HG03135 (cell line): Measurements from ENCODE around the gene LGALS9C.
"Not testable (repeated sequence)": the region's sequence is repeated elsewhere in the genome, so short reads cannot be mapped to it uniquely, and the experiment has no call there.

Experiments used
- ATAC-seq: cut with Tn5 transposase; IDR thresholded peaks from one replicate; pipeline ENCODE4 v1.9.1; 2021; ENCODE audit warnings: mild to moderate bottlenecking, moderate library complexity; ENCODE audit not compliant: unreplicated experiment

The LGALS9C gene

DNA sequence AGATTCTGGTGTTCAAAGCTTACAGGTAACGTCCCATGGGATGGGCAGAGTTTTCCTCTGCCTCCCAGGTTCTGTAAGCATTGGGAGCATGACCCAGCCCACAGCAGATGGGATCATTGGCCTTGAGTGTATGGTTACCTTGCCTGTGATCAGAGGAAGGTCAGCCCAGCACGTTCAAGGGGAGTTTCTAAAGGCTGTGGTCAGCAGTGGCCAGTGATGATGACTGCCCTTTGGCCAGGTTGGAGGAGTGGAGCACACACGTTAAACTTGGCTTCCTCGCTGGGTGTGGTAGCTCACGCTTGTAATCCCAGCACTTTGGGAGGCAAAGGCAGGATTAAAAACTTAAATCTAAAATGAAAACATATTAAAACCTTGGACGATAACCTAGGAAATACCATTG, 51.8 kb downstream of the LGALS9C start:
- not testable (repeated sequence) for ATAC-seq

DNA sequence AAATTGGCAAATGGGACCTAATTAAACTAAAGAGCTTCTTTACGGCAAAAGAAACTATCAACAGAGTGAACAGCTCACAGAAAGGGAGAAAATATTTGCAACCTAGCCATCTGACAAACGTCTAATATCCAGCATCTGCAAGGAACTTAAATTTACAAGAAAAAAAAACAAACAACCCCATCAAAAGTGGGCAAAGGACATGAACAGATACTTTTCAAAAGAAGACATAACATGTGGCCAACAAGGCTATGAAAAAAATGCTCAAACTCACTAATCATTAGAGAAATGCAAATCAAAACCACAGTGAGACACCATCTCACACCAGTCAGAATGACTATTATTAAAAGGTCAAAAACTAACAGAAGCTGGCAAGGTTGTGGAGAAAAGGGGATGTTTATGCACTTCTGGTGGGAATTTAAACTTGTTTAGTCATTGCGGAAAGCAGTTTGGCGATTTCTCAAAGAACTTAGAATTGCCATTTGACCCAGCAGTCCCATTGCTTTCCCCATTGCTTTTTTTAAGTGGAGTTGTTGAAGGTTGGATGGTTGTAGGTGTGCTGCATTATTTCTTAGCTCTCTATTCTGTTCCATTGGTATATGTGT, 52.4 kb downstream of the LGALS9C start:
- not testable (repeated sequence) for ATAC-seq

DNA sequence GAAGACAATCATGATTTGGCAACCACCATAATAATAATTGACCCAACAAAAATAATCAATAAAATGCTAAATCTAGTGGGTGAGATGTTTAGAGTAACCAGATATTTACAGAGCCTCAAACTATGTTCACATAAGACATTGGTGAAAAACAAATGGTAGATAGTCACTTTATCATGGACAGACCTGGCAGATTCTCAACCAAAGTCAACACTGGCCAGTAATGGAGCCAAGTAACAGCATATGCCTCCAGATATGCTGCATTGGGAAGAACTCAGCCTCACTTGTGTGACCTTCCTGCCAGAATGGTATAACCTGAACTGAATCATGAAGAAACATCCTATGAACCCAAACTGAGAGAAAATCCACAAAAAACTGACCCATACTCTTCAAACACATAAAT, 53.8 kb downstream of the LGALS9C start:
- not testable (repeated sequence) for ATAC-seq

DNA sequence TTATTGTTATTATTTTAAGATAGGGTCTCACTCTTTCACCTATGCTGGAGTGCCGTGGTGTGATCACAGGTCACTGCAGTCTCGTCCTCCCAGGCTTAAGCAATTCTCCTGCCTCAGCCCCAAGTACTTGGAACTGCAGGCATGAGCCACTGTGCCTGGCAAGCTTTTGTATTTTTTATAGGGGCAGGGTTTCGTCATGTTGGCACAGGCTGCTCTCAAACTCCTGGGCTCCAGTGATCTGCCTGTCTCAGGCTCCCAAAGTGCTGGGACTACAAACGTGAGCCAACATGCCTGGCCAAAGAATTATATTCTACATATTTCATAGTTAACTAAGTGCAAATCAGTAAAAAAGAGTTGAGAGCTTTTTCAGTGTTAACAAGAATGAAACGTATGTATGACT, 65.6 kb downstream of the LGALS9C start:
- ATAC-seq = not testable (repeated sequence)

DNA sequence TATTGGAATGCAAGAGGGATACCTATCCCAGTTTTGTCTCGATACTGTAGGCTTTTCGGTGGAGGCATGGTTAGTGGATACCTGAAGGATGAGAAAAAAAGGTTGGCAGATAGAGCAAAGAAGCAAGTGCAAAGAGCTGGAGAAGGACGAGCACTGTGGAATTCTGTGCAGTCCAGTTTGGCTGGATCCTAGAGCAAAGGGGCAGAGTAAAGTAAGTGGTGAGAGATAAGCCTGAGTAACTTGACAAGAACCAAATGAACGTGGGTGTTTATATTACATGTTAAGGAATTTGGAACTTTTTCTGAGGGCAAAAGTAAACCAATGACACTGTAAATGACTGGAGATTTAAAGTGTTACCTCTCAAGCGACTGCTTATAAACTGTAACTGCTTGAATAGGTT, 66.3 kb downstream of the LGALS9C start:
- ATAC-seq = not testable (repeated sequence)
